GM12872 (cell line): ENCODE results near the gene PTPN23.

Experiments
- TF ChIP-seq, protein P1 (sequence below): IDR thresholded peaks from 3 replicates; pipeline ENCODE4 v1.5.1; 2011; ENCODE audit warnings: low read depth, mild to moderate bottlenecking, low read length, moderate library complexity; ENCODE audit not compliant: insufficient read depth

Gene PTPN23

GRCh38 chr3:47408839-47409229, 28.0 kb downstream of the PTPN23 start:
- TF ChIP-seq, protein P1, sequence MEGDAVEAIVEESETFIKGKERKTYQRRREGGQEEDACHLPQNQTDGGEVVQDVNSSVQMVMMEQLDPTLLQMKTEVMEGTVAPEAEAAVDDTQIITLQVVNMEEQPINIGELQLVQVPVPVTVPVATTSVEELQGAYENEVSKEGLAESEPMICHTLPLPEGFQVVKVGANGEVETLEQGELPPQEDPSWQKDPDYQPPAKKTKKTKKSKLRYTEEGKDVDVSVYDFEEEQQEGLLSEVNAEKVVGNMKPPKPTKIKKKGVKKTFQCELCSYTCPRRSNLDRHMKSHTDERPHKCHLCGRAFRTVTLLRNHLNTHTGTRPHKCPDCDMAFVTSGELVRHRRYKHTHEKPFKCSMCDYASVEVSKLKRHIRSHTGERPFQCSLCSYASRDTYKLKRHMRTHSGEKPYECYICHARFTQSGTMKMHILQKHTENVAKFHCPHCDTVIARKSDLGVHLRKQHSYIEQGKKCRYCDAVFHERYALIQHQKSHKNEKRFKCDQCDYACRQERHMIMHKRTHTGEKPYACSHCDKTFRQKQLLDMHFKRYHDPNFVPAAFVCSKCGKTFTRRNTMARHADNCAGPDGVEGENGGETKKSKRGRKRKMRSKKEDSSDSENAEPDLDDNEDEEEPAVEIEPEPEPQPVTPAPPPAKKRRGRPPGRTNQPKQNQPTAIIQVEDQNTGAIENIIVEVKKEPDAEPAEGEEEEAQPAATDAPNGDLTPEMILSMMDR = no peak

DNA sequence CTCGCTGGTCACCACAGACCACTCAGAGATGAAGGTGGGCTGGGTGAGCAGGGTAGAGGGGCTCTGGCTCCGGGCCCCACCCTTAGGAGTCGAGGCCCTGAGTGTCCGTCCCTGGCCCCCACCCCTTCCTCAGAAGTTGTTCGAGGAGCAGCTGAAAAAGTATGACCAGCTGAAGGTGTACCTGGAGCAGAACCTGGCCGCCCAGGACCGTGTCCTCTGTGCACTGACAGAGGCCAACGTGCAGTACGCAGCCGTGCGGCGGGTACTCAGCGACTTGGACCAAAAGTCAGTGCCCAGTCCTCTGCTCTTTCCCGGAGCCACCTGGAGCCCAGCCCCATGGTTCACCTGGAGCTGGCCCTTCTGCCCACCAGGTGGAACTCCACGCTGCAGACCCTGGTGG, 28.5 kb downstream of the PTPN23 start:
- TF ChIP-seq, protein P1 = no peak

DNA sequence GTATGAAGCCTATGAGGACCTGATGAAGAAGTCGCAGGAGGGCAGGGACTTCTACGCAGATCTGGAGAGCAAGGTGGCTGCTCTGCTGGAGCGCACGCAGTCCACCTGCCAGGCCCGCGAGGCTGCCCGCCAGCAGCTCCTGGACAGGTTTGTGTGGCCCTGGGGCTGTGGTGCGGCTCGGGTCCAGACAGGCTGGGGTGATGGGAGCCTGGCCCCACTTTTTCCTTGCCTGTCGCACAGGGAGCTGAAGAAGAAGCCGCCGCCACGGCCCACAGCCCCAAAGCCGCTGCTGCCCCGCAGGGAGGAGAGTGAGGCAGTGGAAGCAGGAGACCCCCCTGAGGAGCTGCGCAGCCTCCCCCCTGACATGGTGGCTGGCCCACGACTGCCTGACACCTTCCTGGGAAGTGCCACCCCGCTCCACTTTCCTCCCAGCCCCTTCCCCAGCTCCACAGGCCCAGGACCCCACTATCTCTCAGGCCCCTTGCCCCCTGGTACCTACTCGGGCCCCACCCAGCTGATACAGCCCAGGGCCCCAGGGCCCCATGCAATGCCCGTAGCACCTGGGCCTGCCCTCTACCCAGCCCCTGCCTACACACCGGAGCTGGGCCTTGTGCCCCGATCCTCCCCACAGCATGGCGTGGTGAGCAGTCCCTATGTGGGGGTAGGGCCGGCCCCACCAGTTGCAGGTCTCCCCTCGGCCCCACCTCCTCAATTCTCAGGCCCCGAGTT, 29.0 kb downstream of the PTPN23 start:
- TF ChIP-seq, protein P1 = no peak

- TF ChIP-seq, protein P1 = no peak
Observed at GRCh38 chr3:47410417-47410720, 29.5 kb downstream of the PTPN23 start.

DNA sequence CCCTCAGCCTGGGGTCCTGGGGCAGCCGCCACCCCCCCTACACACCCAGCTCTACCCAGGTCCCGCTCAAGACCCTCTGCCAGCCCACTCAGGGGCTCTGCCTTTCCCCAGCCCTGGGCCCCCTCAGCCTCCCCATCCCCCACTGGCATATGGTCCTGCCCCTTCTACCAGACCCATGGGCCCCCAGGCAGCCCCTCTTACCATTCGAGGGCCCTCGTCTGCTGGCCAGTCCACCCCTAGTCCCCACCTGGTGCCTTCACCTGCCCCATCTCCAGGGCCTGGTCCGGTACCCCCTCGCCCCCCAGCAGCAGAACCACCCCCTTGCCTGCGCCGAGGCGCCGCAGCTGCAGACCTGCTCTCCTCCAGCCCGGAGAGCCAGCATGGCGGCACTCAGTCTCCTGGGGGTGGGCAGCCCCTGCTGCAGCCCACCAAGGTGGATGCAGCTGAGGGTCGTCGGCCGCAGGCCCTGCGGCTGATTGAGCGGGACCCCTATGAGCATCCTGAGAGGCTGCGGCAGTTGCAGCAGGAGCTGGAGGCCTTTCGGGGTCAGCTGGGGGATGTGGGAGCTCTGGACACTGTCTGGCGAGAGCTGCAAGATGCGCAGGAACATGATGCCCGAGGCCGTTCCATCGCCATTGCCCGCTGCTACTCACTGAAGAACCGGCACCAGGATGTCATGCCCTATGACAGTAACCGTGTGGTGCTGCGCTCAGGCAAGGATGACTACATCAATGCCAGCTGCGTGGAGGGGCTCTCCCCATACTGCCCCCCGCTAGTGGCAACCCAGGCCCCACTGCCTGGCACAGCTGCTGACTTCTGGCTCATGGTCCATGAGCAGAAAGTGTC, 30.2 kb downstream of the PTPN23 start:
- TF ChIP-seq, protein P1 = no peak

GRCh38 chr3:47411696-47412452, 31.1 kb downstream of the PTPN23 start:
- TF ChIP-seq, protein P1 = no peak

- TF ChIP-seq, protein P1 = no peak
Observed at GRCh38 chr3:47412453-47412756, 31.6 kb downstream of the PTPN23 start.
